H1 (cell line): ENCODE results near the gene ALK. TPM values are rescaled to one million over a fixed set of nuclear protein-coding genes. Genes with fewer than 3 reads are reported as not detected.

ENCODE experiments used
- CTCF ChIA-PET: fragments of 300-600 bp; sonication (Branson Sonifier 250); formaldehyde crosslinking; loops from one replicate; lab custom pipeline; 2021; ENCODE audit not compliant: partially characterized antibody; lab: Charles Lee
- POLR2A ChIA-PET: fragments of 300-600 bp; sonication (Branson Sonifier 250); formaldehyde crosslinking; loops from one replicate; lab custom pipeline; 2021; ENCODE audit warnings: inconsistent platforms; ENCODE audit not compliant: partially characterized antibody; lab: Charles Lee
- DNase-seq, 2 experiments: peaks; one replicate each; pipeline versions ENCODE4 v3.0.0 to v3.0.0-alpha.2; 2010 to 2022; ENCODE audit warnings: low spot score in 2 of 2, low read depth in 1 of 2, mixed read lengths in 1 of 2
- FAIRE-seq: peaks from 2 replicates; lab custom pipeline; 2011; peaks lifted over from hg19 to GRCh38; lab: Jason Lieb, UNC
- H2AFZ ChIP-seq: 2 replicates; pipeline ENCODE4 v1.8.1; 2012; ENCODE audit warnings: low read length, inconsistent platforms
- H2AK5ac ChIP-seq: 2 replicates; pipeline ENCODE4 v1.6.1; 2013; ENCODE audit warnings: low read depth, low read length
- H2BK120ac ChIP-seq: replicated peaks from 2 replicates; pipeline ENCODE3; 2013; ENCODE audit warnings: low read depth, low read length, inconsistent platforms
- H2BK12ac ChIP-seq: 2 replicates; pipeline ENCODE4 v1.6.1; 2013; ENCODE audit warnings: low read depth, low read length
- H2BK15ac ChIP-seq: 2 replicates; pipeline ENCODE4 v1.6.1; 2013; ENCODE audit warnings: low read length
- H2BK20ac ChIP-seq: 2 replicates; pipeline ENCODE4 v1.6.1; 2013; ENCODE audit warnings: low read length
- H2BK5ac ChIP-seq: 2 replicates; pipeline ENCODE4 v1.6.1; 2013; ENCODE audit warnings: low read depth, low read length
- H3K14ac ChIP-seq: 2 replicates; pipeline ENCODE4 v1.6.1; 2013; ENCODE audit warnings: inconsistent platforms; ENCODE audit not compliant: insufficient read length
- H3K18ac ChIP-seq: 2 replicates; pipeline ENCODE4 v1.6.1; 2013; ENCODE audit warnings: low read length; ENCODE audit errors: extremely low read depth
- H3K23ac ChIP-seq: 2 replicates; pipeline ENCODE4 v1.6.1; 2013; ENCODE audit warnings: inconsistent platforms; ENCODE audit not compliant: insufficient read length
- H3K23me2 ChIP-seq: 2 replicates; pipeline ENCODE4 v1.6.1; 2013; ENCODE audit warnings: low read depth, low read length
- H3K27ac ChIP-seq: 2 replicates; pipeline ENCODE4 v1.6.1; 2011; ENCODE audit warnings: low read depth, low read length, inconsistent platforms
- H3K27me3 ChIP-seq, 4 experiments: replicated peaks in 1 of 4; 1 replicate in 1 of 4; 2 replicates in 3 of 4; pipeline versions ENCODE4 v1.6.1 to v1.8.1; 2011 to 2013; ENCODE audit warnings: low read length in 3 of 4, mild to moderate bottlenecking in 3 of 4, inconsistent platforms in 2 of 4, mixed read lengths in 2 of 4, moderate library complexity in 1 of 4; ENCODE audit not compliant: control insufficient read depth in 3 of 4, insufficient read depth in 3 of 4; ENCODE audit errors: extremely low read depth in 1 of 4
- H3K36me3 ChIP-seq, 4 experiments: 2 replicates each; pipeline versions ENCODE4 v1.6.1 to v1.8.1; 2011 to 2013; ENCODE audit warnings: mild to moderate bottlenecking in 4 of 4, low read length in 3 of 4, moderate library complexity in 2 of 4, control low read depth in 1 of 4, inconsistent platforms in 1 of 4; ENCODE audit not compliant: insufficient read depth in 4 of 4, control insufficient read depth in 2 of 4
- H3K4ac ChIP-seq: replicated peaks from 2 replicates; pipeline ENCODE3; 2013; ENCODE audit warnings: low read length, low read depth, mixed read lengths, inconsistent platforms; ENCODE audit not compliant: insufficient read length
- H3K4me1 ChIP-seq, 4 experiments: replicated peaks in 1 of 4; 1 replicate in 1 of 4; 2 replicates in 3 of 4; pipeline versions ENCODE4 v1.6.1 to v1.8.1; 2011 to 2013; ENCODE audit warnings: low read length in 3 of 4, inconsistent platforms in 2 of 4, mixed read lengths in 1 of 4; ENCODE audit not compliant: insufficient read depth in 4 of 4, control insufficient read depth in 3 of 4
- H3K4me2 ChIP-seq, 2 experiments: 2 replicates each; pipeline versions ENCODE4 v1.6.1 to v1.8.1; 2011 to 2013; ENCODE audit warnings: low read depth in 2 of 2, low read length in 2 of 2, control low read depth in 1 of 2, inconsistent platforms in 1 of 2, mild to moderate bottlenecking in 1 of 2; ENCODE audit not compliant: insufficient read depth in 1 of 2
- H3K4me3 ChIP-seq, 4 experiments: fragments of 200-600, 300-600 bp in 1 of 4; sonication (generic), shearing (Covaris generic), sonication (Bioruptor Twin) in 1 of 4; 2 replicates each; pipeline versions ENCODE4 v1.5.1 to v1.8.1; 2011 to 2016; ENCODE audit warnings: low read length in 4 of 4, low read depth in 3 of 4, control low read depth in 2 of 4, inconsistent platforms in 2 of 4, mild to moderate bottlenecking in 2 of 4, mixed read lengths in 1 of 4, moderate library complexity in 1 of 4; ENCODE audit not compliant: insufficient read depth in 2 of 4; ENCODE audit errors: extremely low read depth in 1 of 4
- H3K56ac ChIP-seq: replicated peaks from 2 replicates; pipeline ENCODE3; 2013; ENCODE audit warnings: low read depth, mild to moderate bottlenecking, mixed read lengths, low read length, inconsistent platforms; ENCODE audit not compliant: insufficient read length
- H3K79me1 ChIP-seq: 2 replicates; pipeline ENCODE4 v1.6.1; 2013; ENCODE audit warnings: low read depth, low read length, control low read depth
- H3K79me2 ChIP-seq, 2 experiments: 2 replicates each; pipeline versions ENCODE4 v1.6.1 to v1.8.1; 2012 to 2013; ENCODE audit warnings: low read length in 2 of 2, mild to moderate bottlenecking in 2 of 2, inconsistent platforms in 1 of 2; ENCODE audit not compliant: insufficient read depth in 2 of 2, control insufficient read depth in 1 of 2
- H3K9ac ChIP-seq, 4 experiments: replicated peaks in 1 of 4; 1 replicate in 1 of 4; 2 replicates in 3 of 4; pipeline versions ENCODE4 v1.6.1 to v1.8.1; 2011 to 2013; ENCODE audit warnings: low read depth in 3 of 4, low read length in 3 of 4, control low read depth in 2 of 4, mild to moderate bottlenecking in 2 of 4, moderate library complexity in 2 of 4, inconsistent platforms in 1 of 4; ENCODE audit errors: extremely low read depth in 1 of 4
- H3K9me3 ChIP-seq, 2 experiments: 2 replicates each; pipeline versions ENCODE4 v1.6.1 to v1.8.1; 2012 to 2013; ENCODE audit warnings: mild to moderate bottlenecking in 2 of 2, moderate library complexity in 2 of 2, control low read depth in 1 of 2, inconsistent platforms in 1 of 2, low read depth in 1 of 2, low read length in 1 of 2, mixed read lengths in 1 of 2; ENCODE audit not compliant: insufficient read depth in 2 of 2
- H4K20me1 ChIP-seq, 2 experiments: replicated peaks in 1 of 2; 2 replicates each; pipeline versions ENCODE3 to v1.8.1; 2011 to 2013; ENCODE audit warnings: inconsistent platforms in 2 of 2, low read length in 2 of 2, mild to moderate bottlenecking in 1 of 2; ENCODE audit not compliant: insufficient read depth in 2 of 2, control insufficient read depth in 1 of 2
- H4K5ac ChIP-seq: 2 replicates; pipeline ENCODE4 v1.6.1; 2013; ENCODE audit warnings: low read length, low read depth, mixed read lengths, inconsistent platforms; ENCODE audit not compliant: insufficient read length
- H4K8ac ChIP-seq: 2 replicates; pipeline ENCODE4 v1.8.0; 2013; ENCODE audit warnings: mild to moderate bottlenecking, moderate library complexity, low read length, inconsistent platforms; ENCODE audit not compliant: insufficient read depth; ENCODE audit errors: extremely low read depth
- H4K91ac ChIP-seq: replicated peaks from 2 replicates; pipeline ENCODE3; 2013; ENCODE audit warnings: low read length, mixed read lengths, inconsistent platforms; ENCODE audit not compliant: insufficient read length
- BACH1 ChIP-seq: IDR thresholded peaks from 2 replicates; pipeline ENCODE4 v1.6.1; 2012; ENCODE audit warnings: low read length, improper control_type of control experiment
- CEBPB ChIP-seq: IDR thresholded peaks from 2 replicates; pipeline ENCODE4 v1.6.1; 2012; ENCODE audit warnings: low read depth, low read length
- CHD2 ChIP-seq: IDR thresholded peaks from 2 replicates; pipeline ENCODE4 v1.6.1; 2012; ENCODE audit warnings: low read length, improper control_type of control experiment
- CTBP2 ChIP-seq: IDR thresholded peaks from 2 replicates; pipeline ENCODE4 v1.7.0; 2011; ENCODE audit warnings: borderline replicate concordance, mild to moderate bottlenecking, moderate library complexity, mixed read lengths, low read length; ENCODE audit not compliant: insufficient read depth, insufficient read length
- EGR1 ChIP-seq: IDR thresholded peaks from 2 replicates; pipeline ENCODE4 v1.6.1; 2011; ENCODE audit warnings: low read depth, low read length, borderline replicate concordance
- JUND ChIP-seq: IDR thresholded peaks from 2 replicates; pipeline ENCODE4 v1.6.1; 2011; ENCODE audit warnings: mild to moderate bottlenecking, improper control_type of control experiment, low read length
- KDM4A ChIP-seq: IDR thresholded peaks from one replicate; pipeline ENCODE4 v1.7.1; 2012; ENCODE audit warnings: low read depth, mild to moderate bottlenecking, moderate library complexity, low read length, inconsistent platforms; ENCODE audit not compliant: severe bottlenecking
- MAFK ChIP-seq: IDR thresholded peaks from 2 replicates; pipeline ENCODE4 v1.6.1; 2012; ENCODE audit warnings: low read depth, mild to moderate bottlenecking, improper control_type of control experiment, low read length
- PHF8 ChIP-seq: fragments of 200-600 bp; sonication (generic); conservative IDR thresholded peaks from 2 replicates; pipeline ENCODE4 v1.7.1; 2012; ENCODE audit warnings: low read depth, mild to moderate bottlenecking, inconsistent platforms, low read length, moderate library complexity
- POU5F1 ChIP-seq: IDR thresholded peaks from 2 replicates; pipeline ENCODE4 v1.6.1; 2011; ENCODE audit warnings: low read depth, mild to moderate bottlenecking, low read length, moderate library complexity
- RFX5 ChIP-seq: IDR thresholded peaks from 2 replicates; pipeline ENCODE4 v1.6.1; 2011; ENCODE audit warnings: low read depth, low read length, improper control_type of control experiment, borderline replicate concordance
- RNF2 ChIP-seq: fragments of 200-900, 300-1000 bp; sonication (generic); IDR thresholded peaks from 2 replicates; pipeline ENCODE4 v1.7.1; 2016; ENCODE audit warnings: borderline replicate concordance, low read depth, mild to moderate bottlenecking, antibody characterized with exemption, low read length; ENCODE audit not compliant: poor library complexity, severe bottlenecking; ENCODE audit errors: missing control alignments
- SIN3A ChIP-seq, 2 experiments: IDR thresholded peaks in 1 of 2; conservative IDR thresholded peaks in 1 of 2; 2 replicates each; pipeline ENCODE4 v1.6.1; 2011 to 2012; ENCODE audit warnings: low read length in 2 of 2, improper control_type of control experiment in 1 of 2, low read depth in 1 of 2, mild to moderate bottlenecking in 1 of 2
- TBP ChIP-seq: IDR thresholded peaks from 2 replicates; pipeline ENCODE4 v1.6.1; 2011; ENCODE audit warnings: low read depth, low read length, improper control_type of control experiment
- YY1 ChIP-seq: IDR thresholded peaks from 2 replicates; pipeline ENCODE4 v1.6.1; 2011; ENCODE audit warnings: low read depth, mild to moderate bottlenecking, low read length
- WGBS, 2 experiments: shearing (Covaris generic) in 1 of 2; methylation state at CpG; one replicate each; pipeline versions ENCODE4 v1.1.6 to v1.1.7; 2013 to 2015; ENCODE audit warnings: low lambda C conversion rate in 2 of 2, mixed read lengths in 2 of 2, inconsistent platforms in 1 of 2, low coverage in 1 of 2, missing lambda C conversion rate in 1 of 2; ENCODE audit not compliant: insufficient replicate concordance in 2 of 2, insufficient coverage in 1 of 2, insufficient read length in 1 of 2; ENCODE audit errors: extremely low coverage in 1 of 2, missing lambda C conversion rate in 1 of 2; 5-methylcytosine and 5-hydroxymethylcytosine counted together
- polyA plus RNA-seq, 7 experiments: library from polyadenylated mRNA; depleted of rRNA in 3 of 7; stranded (reverse) in 5 of 7; unstranded in 2 of 7; fragments of >200 nt in 5 of 7; fragments of 200-250 nt in 2 of 7; gene quantifications; 1 replicate in 5 of 7; 2 replicates in 1 of 7; 4 replicates in 1 of 7; pipeline versions ENCODE4 v1.2.1 to v1.2.3, GENCODE V29; 2011 to 2013; ENCODE audit warnings: missing spikeins in 2 of 7, mixed read lengths in 2 of 7
- total RNA-seq: library from RNA; stranded (reverse); fragmentation: NEBNext Ultra II Directional; extraction: Animal tissue kit (Norgen Biotek cat#: 25700); gene quantifications from 2 replicates; pipeline ENCODE4 v1.2.1, GENCODE V29; 2021

Gene ALK
- total and polyA plus RNA-seq, 2 of the 8 experiments (the other 6 are each of a cell fraction or from before 2014, with no cell fraction given), result 0.02 to 0.09 TPM

- H2BK5ac ChIP-seq, result no peak overlapping the region
- H2AK5ac ChIP-seq, result no peak overlapping the region
- H2BK15ac ChIP-seq, result no peak overlapping the region
- H4K20me1 ChIP-seq, result no peaks in the 10 kb centered on the region
- no peaks in the 10 kb centered on the region for H3K79me1 ChIP-seq
- no peak overlapping the region for H3K18ac ChIP-seq
- H3K79me2 ChIP-seq, result no peaks in the 10 kb centered on the region
- CTCF ChIA-PET, result interaction anchor here (1.0 kb wide), 1 partner anchor 12 kb away, joined by 3 read pairs; no protein-coding TSS in a partner anchor
- no peaks in the 10 kb centered on the region for H3K23me2 ChIP-seq
- H3K56ac ChIP-seq, result no peak overlapping the region
- H2BK120ac ChIP-seq, result no peak overlapping the region
- no peaks in the 10 kb centered on the region for H3K9me3 ChIP-seq
- H3K4ac ChIP-seq, result no peak overlapping the region
- H2AFZ ChIP-seq, result no peak overlapping the region
- no peak overlapping the region for H4K8ac ChIP-seq
- DNase-seq (no peak), FAIRE-seq (no peak)
- POLR2A ChIA-PET, result no interaction called here
- H2BK12ac ChIP-seq, result no peak overlapping the region
- H3K27me3 ChIP-seq, result no peaks in the 10 kb centered on the region
- H3K4me3 ChIP-seq, result no peak overlapping the region
- H3K14ac ChIP-seq, result no peak overlapping the region
- H3K36me3 ChIP-seq, result no peaks in the 10 kb centered on the region
- no peak overlapping the region for H2BK20ac ChIP-seq
- H3K23ac ChIP-seq, result no peak overlapping the region
- 97% methylated on average over 4 of the region's 4 CpGs; no CpG with 5 or more reads in 1 of the 2 experiments for whole genome bisulfite sequencing, 2 experiments
- H3K4me1 ChIP-seq, result peaks cover 0 to 4% (median 0%) of the 10 kb centered on the region in 4 experiments; a peak in 1 of 7 replicates
- H3K4me2 ChIP-seq, result no peak overlapping the region
- no peak overlapping the region for H4K5ac ChIP-seq
- no peak overlapping the region for H4K91ac ChIP-seq
- H3K27ac ChIP-seq, result no peak overlapping the region
- H3K9ac ChIP-seq, result no peak overlapping the region
- TF ChIP-seq CTBP2, result no peak
- no peak for TF ChIP-seq KDM4A
- no peak for TF ChIP-seq BACH1
- TF ChIP-seq CHD2, result no peak
- no peak for TF ChIP-seq JUND
- TF ChIP-seq POU5F1, result no peak
- no peak for TF ChIP-seq SIN3A (conservative IDR thresholded peaks at IDR 0.05 in 1 of 2, IDR thresholded peaks at IDR 0.05 in 1 of 2; ENCODE audit: low read depth in 1 of 2, low read length in 2 of 2)
- TF ChIP-seq EGR1, result no peak
- TF ChIP-seq TBP, result no peak
- no peak for TF ChIP-seq YY1
- TF ChIP-seq MAFK, result no peak
- TF ChIP-seq RFX5, result no peak
- no peak for TF ChIP-seq RNF2
- TF ChIP-seq PHF8, result no peak
- TF ChIP-seq CEBPB, result no peak
These were observed 308.8 kb downstream of the ALK start for GRCh38 chr2:29612568-29612967.
